WTC11 (cell line): ENCODE results near the gene OPRD1. TPM values are rescaled to one million over a fixed set of nuclear protein-coding genes. Genes with fewer than 3 reads are reported as not detected.

Source experiments
- ATAC-seq: fragments of 200-7000 bp; cut with Tn5 transposase; 2 replicates; pipeline ENCODE4 v1.10.0; 2021; ENCODE audit warnings: mild to moderate bottlenecking, moderate library complexity
- CTCF ChIA-PET: fragments of 300-600 bp; sonication (Branson Sonifier 250); formaldehyde crosslinking; loops from one replicate; lab custom pipeline; 2021; ENCODE audit warnings: antibody characterized with exemption; lab: Charles Lee
- POLR2A ChIA-PET: fragments of 350-600 bp; sonication (Branson Sonifier 250); formaldehyde crosslinking; loops from one replicate; lab custom pipeline; 2021; ENCODE audit warnings: antibody characterized with exemption; lab: Charles Lee
- DNase-seq: peaks from one replicate; pipeline ENCODE4 v3.0.0; 2021; ENCODE audit warnings: low spot score
- H3K27ac Mint-ChIP-seq: 2 replicates; pipeline ENCODE4 v1.8.0; 2021; ENCODE audit warnings: mixed read lengths
- H3K27me3 Mint-ChIP-seq: 2 replicates; pipeline ENCODE4 v1.8.0; 2021; ENCODE audit warnings: low read depth, mild to moderate bottlenecking, moderate library complexity, mixed read lengths
- H3K36me3 Mint-ChIP-seq: 2 replicates; pipeline ENCODE4 v1.8.0; 2021; ENCODE audit warnings: mixed read lengths
- H3K4me1 Mint-ChIP-seq: 2 replicates; pipeline ENCODE4 v1.8.0; 2022; ENCODE audit warnings: mixed read lengths
- H3K4me3 Mint-ChIP-seq: 2 replicates; pipeline ENCODE4 v1.8.0; 2021; ENCODE audit warnings: mild to moderate bottlenecking, moderate library complexity, mixed read lengths
- H3K9me3 Mint-ChIP-seq: 2 replicates; pipeline ENCODE4 v1.8.0; 2021; ENCODE audit warnings: mixed read lengths
- ATF6 ChIP-seq: sonication (generic); formaldehyde crosslinking; IDR thresholded peaks from 2 replicates; pipeline ENCODE4 v1.8.1; 2023; ENCODE audit warnings: mild to moderate bottlenecking, missing genetic modification reagents
- CREB1 ChIP-seq: sonication (generic); formaldehyde crosslinking; IDR thresholded peaks from 2 replicates; pipeline ENCODE4 v1.8.0; 2023; ENCODE audit warnings: mild to moderate bottlenecking, missing genetic modification reagents
- CREM ChIP-seq: sonication (generic); formaldehyde crosslinking; IDR thresholded peaks from 2 replicates; pipeline ENCODE4 v1.8.1; 2022; ENCODE audit warnings: mild to moderate bottlenecking, missing genetic modification reagents, moderate library complexity
- EMX1 ChIP-seq: fragments of 250-450 bp; sonication (Bioruptor Pico); IDR thresholded peaks from 2 replicates; pipeline ENCODE4 v1.8.0; 2021; ENCODE audit warnings: mild to moderate bottlenecking
- FOXP1 ChIP-seq: sonication (generic); formaldehyde crosslinking; IDR thresholded peaks from 2 replicates; pipeline ENCODE4 v1.8.0; 2022; ENCODE audit warnings: missing genetic modification reagents, mild to moderate bottlenecking, moderate library complexity, borderline replicate concordance
- GTF2I ChIP-seq: fragments of 250-450 bp; sonication (Bioruptor Pico); conservative IDR thresholded peaks from 2 replicates; pipeline ENCODE4 v1.4.0; 2021; ENCODE audit warnings: mild to moderate bottlenecking
- JUN ChIP-seq: sonication (generic); formaldehyde crosslinking; IDR thresholded peaks from 2 replicates; pipeline ENCODE4 v1.8.0; 2023; ENCODE audit warnings: mild to moderate bottlenecking, missing genetic modification reagents
- MYBL2 ChIP-seq: sonication (generic); formaldehyde crosslinking; IDR thresholded peaks from 2 replicates; pipeline ENCODE4 v1.8.1; 2023; ENCODE audit warnings: mild to moderate bottlenecking, moderate library complexity, missing genetic modification reagents
- NFATC4 ChIP-seq: fragments of 250-450 bp; sonication (Bioruptor Pico); IDR thresholded peaks from 2 replicates; pipeline ENCODE4 v1.9.0; 2021; ENCODE audit warnings: mild to moderate bottlenecking
- NFE2L1 ChIP-seq: sonication (generic); formaldehyde crosslinking; IDR thresholded peaks from 2 replicates; pipeline ENCODE4 v1.8.1; 2023; ENCODE audit warnings: missing genetic modification reagents
- NR3C1 ChIP-seq: sonication (generic); formaldehyde crosslinking; conservative IDR thresholded peaks from 2 replicates; pipeline ENCODE4 v1.8.1; 2023; ENCODE audit warnings: low read depth, mild to moderate bottlenecking, missing genetic modification reagents
- PRRX2 ChIP-seq: fragments of 250-450 bp; sonication (Bioruptor Pico); IDR thresholded peaks from 2 replicates; pipeline ENCODE4 v1.8.0; 2021; ENCODE audit warnings: mild to moderate bottlenecking
- SMAD3 ChIP-seq: sonication (generic); formaldehyde crosslinking; IDR thresholded peaks from 2 replicates; pipeline ENCODE4 v1.8.0; 2022; ENCODE audit warnings: missing genetic modification reagents, mild to moderate bottlenecking, borderline replicate concordance
- TEAD4 ChIP-seq: sonication (generic); formaldehyde crosslinking; IDR thresholded peaks from 2 replicates; pipeline ENCODE4 v1.8.0; 2022; ENCODE audit warnings: mild to moderate bottlenecking, missing genetic modification reagents
- ZBTB21 ChIP-seq: sonication (generic); formaldehyde crosslinking; IDR thresholded peaks from 2 replicates; pipeline ENCODE4 v1.8.1; 2023; ENCODE audit warnings: mild to moderate bottlenecking, missing genetic modification reagents, borderline replicate concordance
- ZNF121 ChIP-seq: sonication (generic); formaldehyde crosslinking; IDR thresholded peaks from 2 replicates; pipeline ENCODE4 v1.8.0; 2023; ENCODE audit warnings: missing genetic modification reagents
- ZNF263 ChIP-seq: sonication (generic); formaldehyde crosslinking; IDR thresholded peaks from 2 replicates; pipeline ENCODE4 v1.8.1; 2022; ENCODE audit warnings: low read depth, mild to moderate bottlenecking, moderate library complexity, missing genetic modification reagents
- ZNF317 ChIP-seq: sonication (generic); formaldehyde crosslinking; IDR thresholded peaks from 2 replicates; pipeline ENCODE4 v1.8.1; 2023; ENCODE audit warnings: low read depth, mild to moderate bottlenecking, moderate library complexity, missing genetic modification reagents, borderline replicate concordance
- ZNF532 ChIP-seq: fragments of 250-450 bp; sonication (Bioruptor Pico); IDR thresholded peaks from 2 replicates; pipeline ENCODE4 v1.9.0; 2021; ENCODE audit warnings: mild to moderate bottlenecking, borderline replicate concordance
- total RNA-seq: library from RNA; stranded (reverse); gene quantifications from 3 replicates; pipeline ENCODE4 v1.2.3, GENCODE V29; 2021
- TF ChIP-seq, protein P1 (sequence below): sonication (generic); formaldehyde crosslinking; IDR thresholded peaks from 2 replicates; pipeline ENCODE4 v1.8.0; 2023; ENCODE audit warnings: mild to moderate bottlenecking, missing genetic modification reagents
- TF ChIP-seq, protein P2 (sequence below): fragments of 200-600 bp; IDR thresholded peaks from 2 replicates; pipeline ENCODE4 v1.8.0; 2022; ENCODE audit warnings: antibody characterized with exemption

The OPRD1 gene
- total RNA-seq, 1 experiment from 2014 or later: 2.2 TPM

GRCh38 chr1:28778021-28778420, 33.9 kb upstream of the OPRD1 start:
- H3K4me1 Mint-ChIP-seq: peaks cover 9% of the 10 kb centered on the region
- H3K27me3 Mint-ChIP-seq: no peaks in the 10 kb centered on the region
- no peak for TF ChIP-seq NFE2L1
- no peak for TF ChIP-seq ZNF532
- no peak for TF ChIP-seq ZNF263 (CRISPR knock-in tag)
- TF ChIP-seq FOXP1 (CRISPR knock-in tag): no peak
- no peak for TF ChIP-seq EMX1 (CRISPR knock-in tag)
- no peak for TF ChIP-seq CREM (CRISPR knock-in tag)
- TF ChIP-seq, protein P1, sequence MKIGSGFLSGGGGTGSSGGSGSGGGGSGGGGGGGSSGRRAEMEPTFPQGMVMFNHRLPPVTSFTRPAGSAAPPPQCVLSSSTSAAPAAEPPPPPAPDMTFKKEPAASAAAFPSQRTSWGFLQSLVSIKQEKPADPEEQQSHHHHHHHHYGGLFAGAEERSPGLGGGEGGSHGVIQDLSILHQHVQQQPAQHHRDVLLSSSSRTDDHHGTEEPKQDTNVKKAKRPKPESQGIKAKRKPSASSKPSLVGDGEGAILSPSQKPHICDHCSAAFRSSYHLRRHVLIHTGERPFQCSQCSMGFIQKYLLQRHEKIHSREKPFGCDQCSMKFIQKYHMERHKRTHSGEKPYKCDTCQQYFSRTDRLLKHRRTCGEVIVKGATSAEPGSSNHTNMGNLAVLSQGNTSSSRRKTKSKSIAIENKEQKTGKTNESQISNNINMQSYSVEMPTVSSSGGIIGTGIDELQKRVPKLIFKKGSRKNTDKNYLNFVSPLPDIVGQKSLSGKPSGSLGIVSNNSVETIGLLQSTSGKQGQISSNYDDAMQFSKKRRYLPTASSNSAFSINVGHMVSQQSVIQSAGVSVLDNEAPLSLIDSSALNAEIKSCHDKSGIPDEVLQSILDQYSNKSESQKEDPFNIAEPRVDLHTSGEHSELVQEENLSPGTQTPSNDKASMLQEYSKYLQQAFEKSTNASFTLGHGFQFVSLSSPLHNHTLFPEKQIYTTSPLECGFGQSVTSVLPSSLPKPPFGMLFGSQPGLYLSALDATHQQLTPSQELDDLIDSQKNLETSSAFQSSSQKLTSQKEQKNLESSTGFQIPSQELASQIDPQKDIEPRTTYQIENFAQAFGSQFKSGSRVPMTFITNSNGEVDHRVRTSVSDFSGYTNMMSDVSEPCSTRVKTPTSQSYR (CRISPR knock-in tag): no peak
- no peak for TF ChIP-seq NR3C1 (CRISPR knock-in tag)
- no peak for TF ChIP-seq CREB1
- TF ChIP-seq GTF2I (CRISPR knock-in tag): no peak
- no peak for TF ChIP-seq ZNF317
- no peak for TF ChIP-seq MYBL2 (CRISPR knock-in tag)
- no peak overlapping the region for H3K4me3 Mint-ChIP-seq
- no peaks in the 10 kb centered on the region for H3K36me3 Mint-ChIP-seq
- ChIA-PET POLR2A (no interaction called here), CTCF (interaction anchor here (0.7 to 2.0 kb wide), 3 partner anchors 97 to 196 kb away, joined by 3 to 7 read pairs (median 3); no protein-coding TSS in a partner anchor)
- H3K27ac Mint-ChIP-seq: 0 out of 2 replicates have a peak overlapping the region, but pooled peaks have one; percentile 38
- ATAC-seq: no peak
- no peaks in the 10 kb centered on the region for H3K9me3 Mint-ChIP-seq
- DNase-seq: no peak

DNA sequence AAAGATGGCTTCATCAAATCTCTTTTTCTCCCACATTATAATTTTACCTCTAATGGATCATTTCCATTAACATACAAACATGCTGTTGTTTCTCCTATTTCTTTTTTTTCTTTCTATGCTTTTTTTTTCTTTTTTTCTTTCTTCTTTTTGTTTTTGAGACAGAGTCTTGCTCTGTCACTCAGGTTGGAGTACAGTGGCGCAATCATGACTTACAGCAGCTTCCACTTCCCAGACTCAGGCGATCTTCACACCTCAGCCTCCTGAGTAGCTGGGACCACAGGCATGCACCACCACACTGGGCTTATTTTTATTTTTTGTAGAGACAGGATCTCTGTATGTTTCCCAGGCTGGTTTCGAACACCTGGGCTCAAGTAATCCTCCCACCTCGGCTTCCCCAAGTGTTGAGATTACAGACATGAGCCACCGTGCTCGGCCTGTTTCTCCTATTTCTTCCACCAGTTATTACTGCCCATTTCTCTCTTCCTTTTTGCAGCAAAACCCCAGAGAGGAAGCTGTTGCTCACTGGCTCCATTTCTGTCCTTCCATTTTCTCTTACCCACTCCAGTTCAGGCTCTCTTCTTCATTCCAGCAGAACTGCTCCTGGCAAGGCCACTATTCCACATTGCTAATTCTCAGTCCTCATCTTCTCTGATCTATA, 32.1 kb upstream of the OPRD1 start:
- 0 out of 2 replicates have a peak overlapping the region, but pooled peaks have one; percentile 38 for H3K27ac Mint-ChIP-seq
- ATAC-seq: no peak
- no peaks in the 10 kb centered on the region for H3K27me3 Mint-ChIP-seq
- peaks cover 8% of the 10 kb centered on the region for H3K4me1 Mint-ChIP-seq
- no peaks in the 10 kb centered on the region for H3K9me3 Mint-ChIP-seq
- no peak overlapping the region for H3K4me3 Mint-ChIP-seq
- DNase-seq: no peak
- H3K36me3 Mint-ChIP-seq: no peaks in the 10 kb centered on the region
- CTCF ChIA-PET: interaction anchor here (2.0 kb wide), 1 partner anchor 97 kb away, joined by 7 read pairs; no protein-coding TSS in a partner anchor
- POLR2A ChIA-PET: no interaction called here
- TF ChIP-seq, protein P2, sequence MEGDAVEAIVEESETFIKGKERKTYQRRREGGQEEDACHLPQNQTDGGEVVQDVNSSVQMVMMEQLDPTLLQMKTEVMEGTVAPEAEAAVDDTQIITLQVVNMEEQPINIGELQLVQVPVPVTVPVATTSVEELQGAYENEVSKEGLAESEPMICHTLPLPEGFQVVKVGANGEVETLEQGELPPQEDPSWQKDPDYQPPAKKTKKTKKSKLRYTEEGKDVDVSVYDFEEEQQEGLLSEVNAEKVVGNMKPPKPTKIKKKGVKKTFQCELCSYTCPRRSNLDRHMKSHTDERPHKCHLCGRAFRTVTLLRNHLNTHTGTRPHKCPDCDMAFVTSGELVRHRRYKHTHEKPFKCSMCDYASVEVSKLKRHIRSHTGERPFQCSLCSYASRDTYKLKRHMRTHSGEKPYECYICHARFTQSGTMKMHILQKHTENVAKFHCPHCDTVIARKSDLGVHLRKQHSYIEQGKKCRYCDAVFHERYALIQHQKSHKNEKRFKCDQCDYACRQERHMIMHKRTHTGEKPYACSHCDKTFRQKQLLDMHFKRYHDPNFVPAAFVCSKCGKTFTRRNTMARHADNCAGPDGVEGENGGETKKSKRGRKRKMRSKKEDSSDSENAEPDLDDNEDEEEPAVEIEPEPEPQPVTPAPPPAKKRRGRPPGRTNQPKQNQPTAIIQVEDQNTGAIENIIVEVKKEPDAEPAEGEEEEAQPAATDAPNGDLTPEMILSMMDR: no peak
- TF ChIP-seq SMAD3 (CRISPR knock-in tag): no peak
- TF ChIP-seq TEAD4 (CRISPR knock-in tag): no peak
- TF ChIP-seq PRRX2: no peak
- TF ChIP-seq CREM (CRISPR knock-in tag): no peak
- TF ChIP-seq, protein P1 (CRISPR knock-in tag): no peak
- no peak for TF ChIP-seq JUN
- TF ChIP-seq ATF6 (CRISPR knock-in tag): no peak
- no peak for TF ChIP-seq NFATC4 (CRISPR knock-in tag)
- TF ChIP-seq ZBTB21 (CRISPR knock-in tag): no peak
- TF ChIP-seq ZNF121: no peak
